SK-N-MC (cell line): ENCODE measurements around the gene NMB.
"Not testable (repeated sequence)": the region's sequence is repeated elsewhere in the genome, so short reads cannot be mapped to it uniquely, and the experiment has no call there.

Experiments
- DNase-seq: peaks from one replicate; pipeline ENCODE4 v3.0.0-alpha.2; 2011; ENCODE audit warnings: low read depth, low spot score
- H3K27ac ChIP-seq: fragments of 200-600 bp; sonication (generic); 2 replicates; pipeline ENCODE4 v1.5.1; 2016; ENCODE audit warnings: mixed run types
- H3K36me3 ChIP-seq: fragments of 200-600 bp; sonication (generic); 2 replicates; pipeline ENCODE4 v1.6.1; 2017; ENCODE audit warnings: antibody characterized with exemption, low read length, mixed read lengths; ENCODE audit not compliant: insufficient read depth
- H3K4me3 ChIP-seq: fragments of 200-600 bp; sonication (generic); 2 replicates; pipeline ENCODE4 v1.5.1; 2016
- H3K9ac ChIP-seq: fragments of 200-600 bp; sonication (generic); 2 replicates; pipeline ENCODE4 v1.8.0; 2017; ENCODE audit warnings: mixed run types, mixed read lengths; ENCODE audit not compliant: insufficient read length
- H3K9me3 ChIP-seq: fragments of 200-600 bp; sonication (generic); 2 replicates; pipeline ENCODE4 v1.6.1; 2017; ENCODE audit warnings: low read depth, mild to moderate bottlenecking, antibody characterized with exemption, low read length, moderate library complexity, mixed read lengths
- EZH2 ChIP-seq: fragments of 200-600 bp; sonication (generic); IDR thresholded peaks from one replicate; pipeline ENCODE4 v1.6.1; 2017; ENCODE audit warnings: antibody characterized with exemption
- FOXP2 ChIP-seq: optimal IDR thresholded peaks from 2 replicates; pipeline ENCODE3; 2011; ENCODE audit warnings: mild to moderate bottlenecking, moderate library complexity; ENCODE audit not compliant: insufficient read depth; ENCODE audit errors: extremely low read length, control extremely low read depth
- POLR2AphosphoS5 ChIP-seq: IDR thresholded peaks from 2 replicates; pipeline ENCODE4 v1.6.1; 2012; ENCODE audit warnings: mild to moderate bottlenecking, low read depth, low read length, borderline replicate concordance

NMB gene

DNA sequence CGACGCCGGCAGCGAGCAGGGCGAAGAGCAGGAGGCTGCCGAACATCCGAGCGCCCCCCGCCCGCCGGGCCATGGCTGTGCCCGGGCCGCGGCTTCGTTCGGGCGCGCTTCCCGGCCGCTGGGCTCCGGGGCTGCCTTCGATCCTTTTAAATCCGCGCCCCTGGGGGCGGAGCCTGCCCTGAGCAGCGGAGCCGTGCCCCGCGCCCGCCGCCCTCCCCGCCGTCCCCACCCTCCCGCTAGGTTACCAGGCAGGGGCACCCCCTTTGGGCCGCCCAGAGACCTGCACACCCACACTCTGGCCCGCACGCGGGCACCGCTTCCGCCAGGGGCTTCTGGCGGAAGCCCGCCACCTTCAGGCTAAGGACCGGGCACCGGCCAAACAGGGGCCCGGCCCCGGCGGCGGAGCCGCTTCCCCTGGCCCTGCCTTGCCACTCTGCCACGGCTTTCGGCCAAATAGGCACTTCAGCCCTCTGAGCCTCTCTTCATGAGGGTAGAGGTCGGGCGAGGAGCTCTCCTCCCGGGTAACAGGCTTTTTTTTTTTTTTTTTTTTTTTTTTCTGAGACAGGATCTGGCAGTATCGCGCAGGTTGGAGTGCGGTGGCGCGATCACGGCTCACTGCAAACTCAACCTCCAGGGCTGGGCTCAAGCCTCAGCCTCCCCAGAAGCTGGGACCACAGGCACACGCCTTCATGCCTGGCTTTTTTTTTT lies at the start of gene NMB:
NMB (minus strand) TSS at position 120 of the 708 bp plus-strand sequence; CDS start at position 73, 47 bp downstream.
- H3K36me3 ChIP-seq, result no peaks in the 10 kb centered on the region
- H3K9ac ChIP-seq, result peak within 1 kb of the TSS; percentile 55
- TF ChIP-seq FOXP2 (no peak), EZH2 (no peak), POLR2AphosphoS5 (no peak)
- H3K9me3 ChIP-seq, result no peaks in the 10 kb centered on the region
- peak within 1 kb of the TSS; percentile 79 for H3K4me3 ChIP-seq
- H3K27ac ChIP-seq, result no peak within 1 kb of the TSS
- no peak for DNase-seq

DNA sequence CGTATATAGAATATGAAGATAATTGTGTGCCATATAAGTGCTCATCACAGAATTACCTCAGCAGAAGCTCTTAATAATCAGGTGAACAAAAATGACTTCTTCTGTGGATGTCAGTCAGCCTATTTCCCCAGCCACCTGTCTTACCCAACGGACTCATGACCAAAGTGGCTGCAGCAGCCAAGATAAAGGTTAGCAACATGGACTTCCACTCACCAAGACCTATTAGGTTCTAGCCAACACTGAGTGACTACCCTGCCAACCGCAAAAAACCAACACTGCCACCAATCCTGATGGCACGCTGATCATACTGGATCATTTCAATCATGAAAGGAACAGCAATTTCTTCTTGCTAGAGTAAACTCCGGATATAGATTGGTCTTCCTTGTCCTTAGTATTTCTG lies 45.8 kb upstream of the NMB start:
- Histone ChIP-seq H3K9ac (no peak overlapping the region), H3K27ac (no peak overlapping the region), H3K4me3 (no peak overlapping the region), H3K36me3 (no peaks in the 10 kb centered on the region; the same call in 1 of the 2 replicates), H3K9me3 (no peaks in the 10 kb centered on the region)
- DNase-seq, result no peak
- TF ChIP-seq EZH2, result no peak
- no peak for TF ChIP-seq POLR2AphosphoS5
- TF ChIP-seq FOXP2, result no peak

- no peak overlapping the region for H3K27ac ChIP-seq
- no peak overlapping the region for H3K4me3 ChIP-seq
- H3K9me3 ChIP-seq, result no peaks in the 10 kb centered on the region
- H3K9ac ChIP-seq, result no peak overlapping the region
- H3K36me3 ChIP-seq, result no peaks in the 10 kb centered on the region; the same call in 1 of the 2 replicates
- no peak for DNase-seq
- TF ChIP-seq EZH2, result no peak
- TF ChIP-seq POLR2AphosphoS5, result no peak
- no peak for TF ChIP-seq FOXP2
Measured at GRCh38 chr15:84702961-84703482, 45.0 kb upstream of the NMB start.

- Histone ChIP-seq H3K9me3 (no peaks in the 10 kb centered on the region), H3K36me3 (no peaks in the 10 kb centered on the region; the same call in 1 of the 2 replicates), H3K9ac (no peak overlapping the region), H3K4me3 (no peak overlapping the region), H3K27ac (no peak overlapping the region)
- DNase-seq, result no peak
- TF ChIP-seq EZH2 (no peak), FOXP2 (no peak), POLR2AphosphoS5 (no peak)
Measured at GRCh38 chr15:84699538-84700191, 41.7 kb upstream of the NMB start.

GRCh38 chr15:84697236-84697990 lies 39.4 kb upstream of the NMB start:
- no peak for DNase-seq
- no peak overlapping the region for H3K27ac ChIP-seq
- no peak overlapping the region for H3K4me3 ChIP-seq
- no peak overlapping the region for H3K9ac ChIP-seq
- no peaks in the 10 kb centered on the region; the same call in 1 of the 2 replicates for H3K36me3 ChIP-seq
- no peaks in the 10 kb centered on the region for H3K9me3 ChIP-seq
- TF ChIP-seq FOXP2, result no peak
- TF ChIP-seq POLR2AphosphoS5, result no peak
- TF ChIP-seq EZH2, result no peak

DNA sequence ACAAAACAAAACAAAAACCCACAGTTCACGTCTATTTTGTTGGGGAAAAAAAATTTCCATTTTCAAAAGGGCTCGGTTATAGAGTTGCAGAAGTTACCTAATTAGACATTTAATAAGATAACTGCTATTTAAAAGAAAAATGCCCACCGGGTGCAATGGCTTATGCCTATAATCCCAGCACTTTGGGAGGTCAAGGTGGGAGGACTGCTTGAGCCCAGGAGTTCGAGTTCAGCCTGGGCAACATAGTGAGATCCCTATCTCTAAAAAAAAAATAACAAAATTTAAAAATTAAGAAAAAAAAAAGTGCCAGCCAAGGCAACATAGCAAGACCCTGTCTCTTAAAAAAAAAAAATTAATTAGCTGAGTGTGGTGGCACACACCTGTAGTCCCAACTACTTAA lies 38.8 kb upstream of the NMB start:
- no peak for DNase-seq
- Histone ChIP-seq H3K9me3 (no peaks in the 10 kb centered on the region), H3K36me3 (no peaks in the 10 kb centered on the region; the same call in 1 of the 2 replicates), H3K4me3 (no peak overlapping the region), H3K9ac (no peak overlapping the region), H3K27ac (no peak overlapping the region)
- TF ChIP-seq EZH2 (no peak), FOXP2 (no peak), POLR2AphosphoS5 (no peak)

GRCh38 chr15:84690342-84690741 lies 32.3 kb upstream of the NMB start:
- Histone ChIP-seq H3K27ac (no peak overlapping the region), H3K9me3 (no peaks in the 10 kb centered on the region), H3K4me3 (no peak overlapping the region), H3K36me3 (peaks cover 33% of the 10 kb centered on the region), H3K9ac (no peak overlapping the region)
- TF ChIP-seq FOXP2, result no peak
- DNase-seq, result no peak

DNA sequence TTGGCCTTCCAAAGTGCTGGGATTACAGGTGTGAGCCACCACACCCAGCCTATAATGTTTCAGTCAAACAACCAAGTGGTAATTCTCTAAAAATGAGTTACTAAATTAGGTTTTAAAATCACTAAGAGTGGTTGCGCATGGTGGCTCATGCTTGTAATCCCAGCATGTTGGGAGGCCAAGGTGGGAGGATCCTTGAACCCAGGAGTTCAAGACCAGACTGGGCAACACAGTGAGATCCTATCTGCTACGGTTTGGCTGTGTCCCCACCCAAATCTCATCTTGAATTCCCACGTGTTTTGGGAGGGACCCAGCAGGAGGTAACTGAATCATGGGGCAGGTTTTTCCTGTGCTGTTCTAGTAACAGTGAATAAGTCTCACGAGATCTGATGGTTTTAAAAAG lies 31.9 kb upstream of the NMB start:
- no peak overlapping the region for H3K27ac ChIP-seq
- peaks cover 33% of the 10 kb centered on the region for H3K36me3 ChIP-seq
- H3K9me3 ChIP-seq, result no peaks in the 10 kb centered on the region
- no peak for TF ChIP-seq POLR2AphosphoS5
- TF ChIP-seq FOXP2, result no peak
- TF ChIP-seq EZH2, result no peak
- no peak for DNase-seq
- H3K9ac ChIP-seq, result no peak overlapping the region
- no peak overlapping the region for H3K4me3 ChIP-seq

DNA sequence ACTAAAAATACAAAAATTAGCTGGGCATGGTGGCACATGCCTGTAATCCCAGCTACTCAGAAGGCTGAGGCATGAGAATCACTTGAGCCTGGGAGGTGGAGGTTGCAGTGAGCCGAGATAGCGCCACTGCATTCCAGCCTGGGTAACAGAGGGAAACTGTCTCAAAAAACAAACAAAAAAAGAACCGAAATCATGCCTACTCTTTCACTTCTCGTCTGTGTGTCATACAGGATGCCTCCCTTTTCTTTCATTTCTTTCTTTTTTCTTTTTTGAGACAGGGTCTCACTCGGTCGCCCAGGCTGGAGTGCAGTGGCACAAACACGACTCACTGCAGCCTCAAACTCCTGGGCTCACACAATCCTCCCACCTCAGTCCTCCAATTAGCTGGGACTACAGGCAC lies 28.4 kb upstream of the NMB start:
- H3K27ac ChIP-seq, H3K9me3 ChIP-seq, H3K9ac ChIP-seq, DNase-seq, H3K4me3 ChIP-seq: not testable (repeated sequence)
- peaks cover 32% of the 10 kb centered on the region for H3K36me3 ChIP-seq
